GM12891 (cell line): ENCODE data around the gene PIP5K1B.

Experiments
- DNase-seq: peaks from one replicate; pipeline ENCODE4 v3.0.0; 2011; ENCODE audit warnings: low spot score; ENCODE audit not compliant: insufficient read length
- FAIRE-seq: peaks from 2 replicates; lab custom pipeline; 2011; peaks lifted over from hg19 to GRCh38; lab: Jason Lieb, UNC
- PAX5 ChIP-seq: IDR thresholded peaks from 2 replicates; pipeline ENCODE4 v1.6.1; 2011; ENCODE audit warnings: low read length, moderate library complexity, mild to moderate bottlenecking; ENCODE audit not compliant: insufficient read depth, severe bottlenecking
- POLR2A ChIP-seq: IDR thresholded peaks from 2 replicates; pipeline ENCODE4 v1.6.1; 2011; ENCODE audit warnings: low read depth, low read length, control low read depth
- POLR2AphosphoS5 ChIP-seq: IDR thresholded peaks from 2 replicates; pipeline ENCODE4 v1.6.1; 2011; ENCODE audit warnings: low read depth, low read length, control low read depth
- POU2F2 ChIP-seq: IDR thresholded peaks from 2 replicates; pipeline ENCODE4 v1.6.1; 2011; ENCODE audit warnings: low read depth, mild to moderate bottlenecking, control low read depth, low read length, moderate library complexity
- SPI1 ChIP-seq: IDR thresholded peaks from 2 replicates; pipeline ENCODE4 v1.6.1; 2011; ENCODE audit warnings: low read depth, low read length, control low read depth
- TAF1 ChIP-seq: IDR thresholded peaks from 2 replicates; pipeline ENCODE4 v1.6.1; 2011; ENCODE audit warnings: low read depth, low read length, control low read depth

PIP5K1B gene

DNA sequence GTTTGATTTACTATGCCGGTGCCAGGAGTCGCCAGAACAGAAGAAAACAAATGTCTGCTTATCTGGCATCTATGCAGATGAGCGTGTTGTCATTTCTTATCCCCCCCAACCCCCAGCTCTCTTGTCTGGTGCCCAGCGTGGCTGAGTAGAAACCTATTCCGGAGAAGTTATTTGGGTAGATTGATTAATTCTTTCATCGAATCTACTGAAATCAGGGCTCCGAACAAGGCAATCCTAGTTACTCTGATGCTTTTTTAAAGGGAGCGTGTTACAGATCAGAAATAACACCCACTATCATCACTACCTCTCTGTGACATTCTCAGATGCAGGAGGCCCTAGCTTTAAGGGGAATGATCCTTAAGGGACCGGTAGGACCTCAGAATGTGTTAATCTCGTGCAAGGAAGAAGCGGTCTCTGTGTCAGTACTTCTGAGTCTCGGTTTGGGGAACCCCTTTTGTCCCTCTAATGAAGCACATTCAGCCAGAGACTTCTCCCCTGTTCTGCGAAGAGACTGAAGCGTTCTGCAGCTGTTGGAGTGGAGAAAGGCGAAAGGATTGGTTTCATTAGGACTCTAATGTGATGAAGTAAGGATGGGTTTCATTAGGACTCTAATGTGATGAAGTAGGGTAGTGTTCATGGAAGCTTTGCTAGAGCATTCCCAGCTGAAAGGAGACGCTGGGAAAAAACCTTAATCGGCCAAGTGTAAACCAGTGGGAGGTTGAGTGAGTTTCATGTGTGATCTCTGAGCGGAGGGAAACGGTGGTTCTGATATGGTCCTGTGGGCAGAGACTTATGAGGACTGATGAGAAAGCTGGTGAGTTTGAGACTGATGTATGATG is 1.5 kb downstream of the PIP5K1B start:
- no peak for TF ChIP-seq PAX5
- no peak; the same call in 1 of the 2 replicates for TF ChIP-seq SPI1
- TF ChIP-seq TAF1, result 0 out of 2 replicates have a peak, but pooled peaks have one; percentile 33
- peak; percentile 79 for TF ChIP-seq POLR2A
- peak; percentile 77; the same call in 1 of the 2 replicates for TF ChIP-seq POLR2AphosphoS5
- no peak; the same call in 1 of the 2 replicates for TF ChIP-seq POU2F2
- FAIRE-seq (peak; percentile 91), DNase-seq (no peak)

GRCh38 chr9:68707801-68708488 is 2.9 kb downstream of the PIP5K1B start:
- FAIRE-seq (no peak), DNase-seq (no peak)
- TF ChIP-seq PAX5, result no peak
- TF ChIP-seq POLR2AphosphoS5, result no peak

GRCh38 chr9:68708513-68708912 is 3.5 kb downstream of the PIP5K1B start:
- DNase-seq, result no peak
- TF ChIP-seq PAX5 (no peak), SPI1 (peak; percentile 85)
- FAIRE-seq, result peak; percentile 75

GRCh38 chr9:68709291-68710110 is 4.5 kb downstream of the PIP5K1B start:
- DNase-seq, result no peak
- FAIRE-seq, result no peak
- TF ChIP-seq POLR2A (no peak), TAF1 (no peak), POU2F2 (no peak), SPI1 (no peak), PAX5 (no peak), POLR2AphosphoS5 (no peak)

DNA sequence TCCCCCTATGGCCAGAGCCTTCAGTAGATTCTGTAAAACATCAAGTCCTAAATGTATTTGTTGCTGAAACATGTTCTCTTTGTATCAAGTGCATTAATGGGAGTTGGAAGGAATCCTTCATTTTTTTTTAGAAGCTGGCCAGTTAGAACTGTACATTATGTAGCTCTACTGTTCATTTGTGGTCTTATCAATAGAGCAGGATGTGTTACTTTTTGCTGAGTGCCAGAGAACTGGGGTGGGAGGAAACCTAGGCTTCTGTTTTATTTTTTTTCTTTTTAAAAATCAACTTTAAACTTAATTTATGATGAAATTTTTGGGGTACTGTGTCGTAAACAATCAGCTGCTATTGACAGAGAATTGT is 5.1 kb downstream of the PIP5K1B start:
- TF ChIP-seq POLR2AphosphoS5 (no peak), POU2F2 (no peak), SPI1 (no peak), POLR2A (no peak), PAX5 (no peak), TAF1 (no peak)
- no peak for DNase-seq
- no peak for FAIRE-seq

- no peak for TF ChIP-seq POLR2A
- TF ChIP-seq TAF1, result no peak
- no peak for TF ChIP-seq POU2F2
- no peak for TF ChIP-seq SPI1
- no peak for TF ChIP-seq POLR2AphosphoS5
- TF ChIP-seq PAX5, result no peak
- FAIRE-seq (no peak), DNase-seq (no peak)
Observed at GRCh38 chr9:68711281-68711680, 6.2 kb downstream of the PIP5K1B start.

DNA sequence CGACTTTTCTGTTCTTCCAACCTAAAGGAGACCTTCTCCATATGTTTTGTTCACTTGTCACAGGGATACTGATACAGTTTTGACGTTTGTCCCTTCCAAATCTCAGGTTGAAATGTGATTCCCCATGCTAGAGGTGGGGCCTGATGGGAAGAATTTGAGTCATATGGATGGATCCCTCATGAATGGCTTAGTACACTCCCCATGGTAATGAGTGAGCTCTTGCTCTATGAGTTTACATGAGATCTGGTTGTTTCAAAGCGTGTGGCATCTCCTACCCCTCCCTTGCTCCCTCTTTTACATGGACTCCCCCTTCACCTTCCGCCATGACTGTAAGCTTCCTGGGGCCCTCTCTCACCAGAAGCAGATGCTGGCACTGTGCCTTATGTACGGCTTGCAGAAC is 6.9 kb downstream of the PIP5K1B start:
- FAIRE-seq (peak; percentile 16), DNase-seq (no peak)
- no peak for TF ChIP-seq POU2F2
- TF ChIP-seq POLR2A, result no peak
- no peak for TF ChIP-seq TAF1
- TF ChIP-seq POLR2AphosphoS5, result no peak
- TF ChIP-seq PAX5, result no peak
- TF ChIP-seq SPI1, result no peak

GRCh38 chr9:68714416-68715180 is 9.6 kb downstream of the PIP5K1B start:
- TF ChIP-seq POLR2AphosphoS5 (no peak), PAX5 (no peak), POU2F2 (no peak), POLR2A (no peak), TAF1 (no peak)
- FAIRE-seq (no peak), DNase-seq (no peak)

DNA sequence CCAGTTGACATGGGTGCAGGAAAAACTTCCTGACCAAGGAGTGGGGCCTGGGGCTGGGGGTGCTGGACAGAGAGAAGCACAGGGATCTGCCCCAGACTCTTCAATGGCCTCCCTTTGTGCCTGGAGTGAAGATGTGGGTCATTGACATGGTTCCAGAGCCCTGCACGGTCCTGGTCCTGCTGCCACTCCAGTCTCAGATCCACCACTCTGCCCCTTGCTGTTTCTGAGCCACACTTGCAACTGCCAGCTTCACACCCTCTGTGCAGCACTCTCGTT is 10.1 kb downstream of the PIP5K1B start:
- DNase-seq, result no peak
- TF ChIP-seq SPI1 (no peak), PAX5 (no peak), POLR2A (no peak), POU2F2 (no peak), TAF1 (no peak), POLR2AphosphoS5 (no peak)
- no peak for FAIRE-seq
